Endothelial cell of umbilical vein (primary cell): Measurements from ENCODE around the gene BACE1-AS.

Experiments
- EZH2 ChIP-seq: IDR thresholded peaks from 2 replicates; pipeline ENCODE4 v1.6.1; 2012; ENCODE audit warnings: borderline replicate concordance, low read depth, mild to moderate bottlenecking, moderate library complexity, low read length, inconsistent platforms; ENCODE audit not compliant: severe bottlenecking
- FOS ChIP-seq: IDR thresholded peaks from 2 replicates; pipeline ENCODE4 v1.6.1; 2011; ENCODE audit warnings: mild to moderate bottlenecking, low read length, moderate library complexity, borderline replicate concordance; ENCODE audit not compliant: insufficient read depth
- GATA2 ChIP-seq: IDR thresholded peaks from 2 replicates; pipeline ENCODE4 v1.7.0; 2011; ENCODE audit warnings: low read depth, mild to moderate bottlenecking, moderate library complexity, mixed read lengths, low read length; ENCODE audit not compliant: insufficient read length, insufficient read depth
- MAX ChIP-seq: IDR thresholded peaks from 2 replicates; pipeline ENCODE4 v1.6.1; 2011; ENCODE audit not compliant: insufficient read depth, insufficient read length
- MYC ChIP-seq: IDR thresholded peaks from one replicate; pipeline ENCODE4 v1.6.1; 2011; ENCODE audit warnings: mild to moderate bottlenecking, low read depth, low read length
- POLR2A ChIP-seq: IDR thresholded peaks from 2 replicates; pipeline ENCODE4 v1.6.1; 2012; ENCODE audit warnings: low read depth, mild to moderate bottlenecking, control low read depth, low read length
- POLR2AphosphoS5 ChIP-seq: IDR thresholded peaks from 2 replicates; pipeline ENCODE4 v1.6.1; 2012; ENCODE audit warnings: low read depth, mild to moderate bottlenecking, control low read depth, low read length, moderate library complexity; ENCODE audit not compliant: insufficient read depth
- TF ChIP-seq, protein P1 (sequence below), 2 donors: IDR thresholded peaks; 1 replicate in 1 of 2; 2 replicates in 1 of 2; pipeline ENCODE4 v1.5.1; 2011; ENCODE audit warnings: low read length in 2 of 2, mild to moderate bottlenecking in 2 of 2, moderate library complexity in 2 of 2, control low read depth in 1 of 2, inconsistent platforms in 1 of 2, low read depth in 1 of 2; ENCODE audit not compliant: insufficient read depth in 1 of 2; ENCODE audit errors: extremely low read depth in 1 of 2

GRCh38 chr11:117337076-117337475 lies 45.9 kb downstream of the BACE1-AS start:
- TF ChIP-seq POLR2A (no peak), POLR2AphosphoS5 (no peak), EZH2 (no peak), MAX (no peak), FOS (no peak), MYC (no peak), GATA2 (no peak)
- TF ChIP-seq, protein P1, sequence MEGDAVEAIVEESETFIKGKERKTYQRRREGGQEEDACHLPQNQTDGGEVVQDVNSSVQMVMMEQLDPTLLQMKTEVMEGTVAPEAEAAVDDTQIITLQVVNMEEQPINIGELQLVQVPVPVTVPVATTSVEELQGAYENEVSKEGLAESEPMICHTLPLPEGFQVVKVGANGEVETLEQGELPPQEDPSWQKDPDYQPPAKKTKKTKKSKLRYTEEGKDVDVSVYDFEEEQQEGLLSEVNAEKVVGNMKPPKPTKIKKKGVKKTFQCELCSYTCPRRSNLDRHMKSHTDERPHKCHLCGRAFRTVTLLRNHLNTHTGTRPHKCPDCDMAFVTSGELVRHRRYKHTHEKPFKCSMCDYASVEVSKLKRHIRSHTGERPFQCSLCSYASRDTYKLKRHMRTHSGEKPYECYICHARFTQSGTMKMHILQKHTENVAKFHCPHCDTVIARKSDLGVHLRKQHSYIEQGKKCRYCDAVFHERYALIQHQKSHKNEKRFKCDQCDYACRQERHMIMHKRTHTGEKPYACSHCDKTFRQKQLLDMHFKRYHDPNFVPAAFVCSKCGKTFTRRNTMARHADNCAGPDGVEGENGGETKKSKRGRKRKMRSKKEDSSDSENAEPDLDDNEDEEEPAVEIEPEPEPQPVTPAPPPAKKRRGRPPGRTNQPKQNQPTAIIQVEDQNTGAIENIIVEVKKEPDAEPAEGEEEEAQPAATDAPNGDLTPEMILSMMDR (IDR thresholded peaks at IDR 0.05; ENCODE audit: extremely low read depth in 1 of 2, insufficient read depth in 1 of 2, low read depth in 1 of 2, low read length in 2 of 2): no peak
